Fibroblast of lung (primary cell): ENCODE results near the gene WIPF2. TPM values are rescaled to one million over a fixed set of nuclear protein-coding genes. Genes with fewer than 3 reads are reported as not detected.

Experiments used
- DNase-seq, 2 donors: peaks; one replicate each; pipeline versions ENCODE4 v3.0.0 to v3.0.0-alpha.2; 2010; ENCODE audit warnings: low read depth in 2 of 2
- H2AFZ ChIP-seq: 2 replicates; pipeline ENCODE4 v1.5.1; 2012; ENCODE audit warnings: low read length, control low read depth, inconsistent platforms
- H3K27ac ChIP-seq: 2 replicates; pipeline ENCODE4 v1.5.1; 2011; ENCODE audit warnings: low read length, control low read depth; ENCODE audit not compliant: insufficient read depth
- H3K27me3 ChIP-seq: 2 replicates; pipeline ENCODE4 v1.5.1; 2011; ENCODE audit warnings: mild to moderate bottlenecking, low read length; ENCODE audit not compliant: control insufficient read depth, insufficient read depth
- H3K36me3 ChIP-seq: 2 replicates; pipeline ENCODE4 v1.5.1; 2011; ENCODE audit warnings: low read length; ENCODE audit not compliant: control insufficient read depth, insufficient read depth
- H3K4me1 ChIP-seq: 2 replicates; pipeline ENCODE4 v1.5.1; 2011; ENCODE audit warnings: low read length; ENCODE audit not compliant: control insufficient read depth, insufficient read depth; ENCODE audit errors: extremely low read depth
- H3K4me2 ChIP-seq: 2 replicates; pipeline ENCODE4 v1.5.1; 2011; ENCODE audit warnings: low read length, control low read depth; ENCODE audit not compliant: insufficient read depth; ENCODE audit errors: extremely low read depth
- H3K4me3 ChIP-seq, 4 experiments: fragments of 200-600 bp in 1 of 4; sonication (generic) in 1 of 4; replicated peaks in 1 of 4; 2 replicates each; pipeline ENCODE4 v1.5.1; 2011 to 2016; ENCODE audit warnings: low read length in 4 of 4, low read depth in 3 of 4, mild to moderate bottlenecking in 3 of 4, control low read depth in 2 of 4, inconsistent platforms in 1 of 4, mixed read lengths in 1 of 4; ENCODE audit not compliant: insufficient read depth in 1 of 4; ENCODE audit errors: control extremely low read depth in 1 of 4
- H3K79me2 ChIP-seq: 2 replicates; pipeline ENCODE4 v1.5.1; 2012; ENCODE audit warnings: mild to moderate bottlenecking, low read length, inconsistent platforms; ENCODE audit not compliant: control insufficient read depth, insufficient read depth
- H3K9ac ChIP-seq: 2 replicates; pipeline ENCODE4 v1.5.1; 2011; ENCODE audit warnings: mild to moderate bottlenecking, low read length, control low read depth; ENCODE audit not compliant: insufficient read depth
- H3K9me3 ChIP-seq: 2 replicates; pipeline ENCODE4 v1.5.1; 2012; ENCODE audit warnings: low read depth, low read length; ENCODE audit not compliant: control insufficient read depth, insufficient read depth
- H4K20me1 ChIP-seq: 2 replicates; pipeline ENCODE4 v1.5.1; 2011; ENCODE audit warnings: low read length; ENCODE audit not compliant: control insufficient read depth, insufficient read depth; ENCODE audit errors: extremely low read depth
- EZH2 ChIP-seq: IDR thresholded peaks from 2 replicates; pipeline ENCODE4 v1.5.1; 2012; ENCODE audit warnings: low read length, control low read depth, mild to moderate bottlenecking; ENCODE audit errors: missing control alignments
- polyA plus RNA-seq, 2 donors: library from polyadenylated mRNA; depleted of rRNA in 1 of 2; stranded (reverse) in 1 of 2; unstranded in 1 of 2; fragments of >200 nt; gene quantifications; 2 replicates each; pipeline ENCODE4 v1.2.1, GENCODE V29; 2011 to 2012; ENCODE audit warnings: missing spikeins in 1 of 2
- total RNA-seq: library from RNA; depleted of rRNA; stranded (reverse); fragments of >200 nt; gene quantifications from 2 replicates; pipeline ENCODE4 v1.2.1, GENCODE V29; 2014
- TF ChIP-seq, protein P1 (sequence below), 2 donors: IDR thresholded peaks in 1 of 2; conservative IDR thresholded peaks in 1 of 2; 1 replicate in 1 of 2; 2 replicates in 1 of 2; pipeline ENCODE4 v1.5.1; 2011 to 2012; ENCODE audit warnings: low read length in 2 of 2, control low read depth in 1 of 2, inconsistent platforms in 1 of 2, low read depth in 1 of 2, mild to moderate bottlenecking in 1 of 2

The WIPF2 gene
- total and polyA plus RNA-seq, 2 donors (not counting 1 experiment from before 2014, with no cell fraction given), result 7.6 to 9.1 TPM

DNA sequence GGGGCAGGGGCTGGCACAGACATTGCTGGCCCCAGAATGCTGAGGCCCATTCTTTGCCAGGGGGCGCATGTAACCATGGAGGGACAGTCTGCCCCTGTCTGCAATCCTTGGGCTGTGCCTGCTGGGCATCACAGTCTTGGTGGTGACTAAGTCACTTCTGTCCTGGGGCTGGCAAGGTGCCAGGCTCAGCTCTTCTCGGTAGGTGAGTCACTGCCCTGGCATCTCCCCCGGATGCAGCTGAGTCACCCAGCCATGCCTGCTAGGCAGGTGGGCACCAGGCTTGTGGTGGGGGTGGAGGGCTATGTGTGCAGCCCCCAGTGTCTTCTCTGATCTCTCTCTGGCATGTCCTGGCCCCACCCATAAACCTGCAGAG is 95.5 kb downstream of the WIPF2 start:
- H3K9me3 ChIP-seq, result no peaks in the 10 kb centered on the region
- DNase-seq, result peak; percentile 79 to 92
- no peak overlapping the region for H3K4me2 ChIP-seq
- peaks cover 14% of the 10 kb centered on the region for H3K79me2 ChIP-seq
- H3K36me3 ChIP-seq, result no peaks in the 10 kb centered on the region
- H3K27ac ChIP-seq, result no peak overlapping the region
- no peaks in the 10 kb centered on the region for H3K27me3 ChIP-seq
- no peak overlapping the region for H3K4me3 ChIP-seq
- no peaks in the 10 kb centered on the region for H4K20me1 ChIP-seq
- no peak overlapping the region for H2AFZ ChIP-seq
- peaks cover 48% of the 10 kb centered on the region for H3K4me1 ChIP-seq
- H3K9ac ChIP-seq, result no peak overlapping the region
- TF ChIP-seq, protein P1, sequence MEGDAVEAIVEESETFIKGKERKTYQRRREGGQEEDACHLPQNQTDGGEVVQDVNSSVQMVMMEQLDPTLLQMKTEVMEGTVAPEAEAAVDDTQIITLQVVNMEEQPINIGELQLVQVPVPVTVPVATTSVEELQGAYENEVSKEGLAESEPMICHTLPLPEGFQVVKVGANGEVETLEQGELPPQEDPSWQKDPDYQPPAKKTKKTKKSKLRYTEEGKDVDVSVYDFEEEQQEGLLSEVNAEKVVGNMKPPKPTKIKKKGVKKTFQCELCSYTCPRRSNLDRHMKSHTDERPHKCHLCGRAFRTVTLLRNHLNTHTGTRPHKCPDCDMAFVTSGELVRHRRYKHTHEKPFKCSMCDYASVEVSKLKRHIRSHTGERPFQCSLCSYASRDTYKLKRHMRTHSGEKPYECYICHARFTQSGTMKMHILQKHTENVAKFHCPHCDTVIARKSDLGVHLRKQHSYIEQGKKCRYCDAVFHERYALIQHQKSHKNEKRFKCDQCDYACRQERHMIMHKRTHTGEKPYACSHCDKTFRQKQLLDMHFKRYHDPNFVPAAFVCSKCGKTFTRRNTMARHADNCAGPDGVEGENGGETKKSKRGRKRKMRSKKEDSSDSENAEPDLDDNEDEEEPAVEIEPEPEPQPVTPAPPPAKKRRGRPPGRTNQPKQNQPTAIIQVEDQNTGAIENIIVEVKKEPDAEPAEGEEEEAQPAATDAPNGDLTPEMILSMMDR (conservative IDR thresholded peaks at IDR 0.05 in 1 of 2, IDR thresholded peaks at IDR 0.05 in 1 of 2; ENCODE audit: low read depth in 1 of 2, low read length in 2 of 2), result no peak
- TF ChIP-seq EZH2, result no peak

DNA sequence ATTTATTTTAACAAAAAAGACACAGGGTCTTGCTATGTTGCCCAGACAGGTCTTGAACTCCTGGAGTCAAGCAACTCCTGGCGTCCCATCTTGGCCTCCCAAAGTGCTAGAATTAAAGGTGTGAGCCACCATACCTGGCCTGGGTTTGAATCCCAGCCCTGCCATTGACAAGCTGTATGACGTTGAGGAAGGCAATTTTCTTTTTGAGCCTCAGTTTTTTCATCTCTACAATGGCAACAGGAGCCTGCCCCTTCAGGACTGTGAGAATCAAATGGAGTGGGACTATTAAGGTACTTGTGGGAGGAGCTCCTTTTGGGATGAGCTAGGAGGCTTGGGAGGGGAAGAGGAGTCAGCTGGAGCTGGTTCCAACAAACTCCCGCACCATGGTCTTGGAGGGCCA is 96.1 kb downstream of the WIPF2 start:
- TF ChIP-seq EZH2, result no peak
- TF ChIP-seq, protein P1 (conservative IDR thresholded peaks at IDR 0.05 in 1 of 2, IDR thresholded peaks at IDR 0.05 in 1 of 2; ENCODE audit: low read depth in 1 of 2, low read length in 2 of 2), result no peak
- Histone ChIP-seq H3K4me1 (peaks cover 52% of the 10 kb centered on the region), H3K27ac (no peak overlapping the region), H3K36me3 (no peaks in the 10 kb centered on the region), H3K27me3 (no peaks in the 10 kb centered on the region), H3K79me2 (peaks cover 19% of the 10 kb centered on the region), H3K4me3 (no peak overlapping the region), H3K9me3 (no peaks in the 10 kb centered on the region), H3K4me2 (no peak overlapping the region), H2AFZ (no peak overlapping the region), H3K9ac (no peak overlapping the region), H4K20me1 (no peaks in the 10 kb centered on the region)
- DNase-seq, result no peak

DNA sequence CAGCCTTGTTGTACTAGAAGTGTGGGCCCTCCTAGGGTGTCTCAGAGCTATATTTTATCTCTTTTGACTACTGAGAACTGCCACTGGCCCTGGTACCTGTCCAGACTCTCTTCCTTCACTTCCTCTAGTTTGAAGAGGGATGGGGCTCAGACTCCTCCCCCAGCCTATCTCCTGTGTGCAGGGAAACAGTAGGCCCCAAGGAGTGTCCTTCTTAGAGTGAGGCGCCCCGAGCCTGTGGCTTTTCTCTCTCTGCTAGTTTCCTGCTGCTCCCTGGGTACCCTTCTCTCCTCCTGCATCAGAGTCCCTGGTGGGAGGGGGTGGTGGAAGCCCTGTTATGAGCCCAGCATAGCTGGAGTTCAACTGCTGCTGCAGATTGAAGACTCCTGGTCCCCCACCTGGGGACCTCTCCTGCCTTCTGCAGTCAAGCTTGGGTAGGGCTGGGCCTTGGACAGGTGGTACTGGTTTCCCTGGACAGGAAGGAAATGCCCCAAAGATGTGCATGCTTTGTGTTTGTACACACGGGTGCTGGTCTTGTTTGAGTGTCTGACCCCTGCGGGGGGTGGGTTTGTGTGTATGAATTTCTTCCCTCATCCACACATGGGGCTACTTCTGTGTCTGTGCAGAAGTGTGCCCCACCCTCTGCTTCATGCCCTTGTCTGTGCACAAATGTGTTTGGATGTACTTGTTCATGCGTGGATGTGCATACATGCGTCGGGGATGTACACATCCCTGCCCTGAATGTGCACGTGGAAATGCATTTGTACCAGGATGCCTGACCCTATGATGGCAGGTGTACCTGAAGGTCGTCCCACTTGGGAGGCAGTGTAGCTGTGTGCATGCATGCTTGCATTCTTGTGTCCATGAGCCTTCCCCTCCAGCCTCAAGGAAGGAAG is 96.8 kb downstream of the WIPF2 start:
- no peaks in the 10 kb centered on the region for H3K27me3 ChIP-seq
- H3K36me3 ChIP-seq, result no peaks in the 10 kb centered on the region
- no peak overlapping the region for H3K4me3 ChIP-seq
- H3K27ac ChIP-seq, result peak overlapping the region; percentile 24
- DNase-seq, result no peak
- H3K4me2 ChIP-seq, result peak overlapping the region; percentile 17
- H4K20me1 ChIP-seq, result no peaks in the 10 kb centered on the region
- H3K4me1 ChIP-seq, result peaks cover 59% of the 10 kb centered on the region
- peaks cover 26% of the 10 kb centered on the region for H3K79me2 ChIP-seq
- no peaks in the 10 kb centered on the region for H3K9me3 ChIP-seq
- TF ChIP-seq, protein P1 (conservative IDR thresholded peaks at IDR 0.05 in 1 of 2, IDR thresholded peaks at IDR 0.05 in 1 of 2; ENCODE audit: low read depth in 1 of 2, low read length in 2 of 2), result no peak
- no peak for TF ChIP-seq EZH2
- H2AFZ ChIP-seq, result no peak overlapping the region
- no peak overlapping the region for H3K9ac ChIP-seq
